ENCODE results near the gene SYT9. TPM values are rescaled to one million over a fixed set of nuclear protein-coding genes. Genes with fewer than 3 reads are reported as not detected.

SYT9 gene
- total RNA-seq, 1 donor from 2014 or later: 5.3 TPM

GRCh38 chr11:7490535-7490934, 238.8 kb downstream of the SYT9 start:
- H3K9me3 Mint-ChIP-seq: no peaks in the 10 kb centered on the region
- Histone ChIP-seq H2AFZ (replicated peaks) (no peak overlapping the region), H3K27me3 (no peaks in the 10 kb centered on the region), H3K4me1 (no peaks in the 10 kb centered on the region), H3K79me2 (ENCODE audit: low read depth) (no peaks in the 10 kb centered on the region), H3F3A (ENCODE audit: low read depth) (no peaks in the 10 kb centered on the region), H3K4me2 (no peak overlapping the region), H3K9ac (no peak overlapping the region), H3K9me3 (ENCODE audit: low read depth) (no peaks in the 10 kb centered on the region), H3K4me3 (no peak overlapping the region), H3K27ac (no peak overlapping the region), H3K36me3 (no peaks in the 10 kb centered on the region), H4K20me1 (ENCODE audit: low read depth) (no peaks in the 10 kb centered on the region)
- TF ChIP-seq CTCF (IDR thresholded peaks at IDR 0.05): no peak
- TF ChIP-seq EZH2 (IDR thresholded peaks at IDR 0.05): no peak
- no peak overlapping the region for H3K4me3 Mint-ChIP-seq
- H3K27me3 Mint-ChIP-seq (ENCODE audit: insufficient read depth, low read depth): peaks cover 4% of the 10 kb centered on the region
- no peaks in the 10 kb centered on the region for H3K36me3 Mint-ChIP-seq
- H3K4me1 Mint-ChIP-seq: peaks cover 8% of the 10 kb centered on the region
- H3K27ac Mint-ChIP-seq: no peak overlapping the region
- DNase-seq (ENCODE audit: low spot score): no peak

- no peak overlapping the region for H3K4me3 ChIP-seq
- H2AFZ ChIP-seq (replicated peaks): no peak overlapping the region
- no peaks in the 10 kb centered on the region for H3K4me1 ChIP-seq
- H3K36me3 ChIP-seq: no peaks in the 10 kb centered on the region
- H4K20me1 ChIP-seq (ENCODE audit: low read depth): no peaks in the 10 kb centered on the region
- H3F3A ChIP-seq (ENCODE audit: low read depth): no peaks in the 10 kb centered on the region
- no peak overlapping the region for H3K27ac ChIP-seq
- H3K4me2 ChIP-seq: no peak overlapping the region
- Mint-ChIP-seq H3K27me3 (ENCODE audit: insufficient read depth, low read depth) (peaks cover 4% of the 10 kb centered on the region), H3K4me3 (no peak overlapping the region), H3K27ac (no peak overlapping the region), H3K4me1 (peaks cover 8% of the 10 kb centered on the region), H3K9me3 (no peaks in the 10 kb centered on the region), H3K36me3 (no peaks in the 10 kb centered on the region)
- H3K9me3 ChIP-seq (ENCODE audit: low read depth): no peaks in the 10 kb centered on the region
- no peak for TF ChIP-seq EZH2phosphoT487 (IDR thresholded peaks at IDR 0.05)
- H3K9ac ChIP-seq: no peak overlapping the region
- no peak for DNase-seq (ENCODE audit: low spot score)
- H3K27me3 ChIP-seq: no peaks in the 10 kb centered on the region
- H3K79me2 ChIP-seq (ENCODE audit: low read depth): no peaks in the 10 kb centered on the region
Observed at GRCh38 chr11:7492253-7492652, 240.5 kb downstream of the SYT9 start.

GRCh38 chr11:7493670-7494069, 242.0 kb downstream of the SYT9 start:
- no peak for TF ChIP-seq EZH2 (IDR thresholded peaks at IDR 0.05)
- TF ChIP-seq EZH2phosphoT487 (IDR thresholded peaks at IDR 0.05): no peak
- TF ChIP-seq CTCF (IDR thresholded peaks at IDR 0.05): no peak
- Histone ChIP-seq H4K20me1 (ENCODE audit: low read depth) (no peaks in the 10 kb centered on the region), H3K9me3 (ENCODE audit: low read depth) (no peaks in the 10 kb centered on the region), H3K9ac (no peak overlapping the region), H3K27me3 (no peaks in the 10 kb centered on the region), H3K27ac (no peak overlapping the region), H3K4me2 (no peak overlapping the region), H2AFZ (replicated peaks) (no peak overlapping the region), H3K79me2 (ENCODE audit: low read depth) (no peaks in the 10 kb centered on the region), H3F3A (ENCODE audit: low read depth) (no peaks in the 10 kb centered on the region), H3K4me1 (no peaks in the 10 kb centered on the region), H3K4me3 (no peak overlapping the region), H3K36me3 (no peaks in the 10 kb centered on the region)
- no peaks in the 10 kb centered on the region for H3K36me3 Mint-ChIP-seq
- H3K9me3 Mint-ChIP-seq: no peaks in the 10 kb centered on the region
- peaks cover 8% of the 10 kb centered on the region for H3K4me1 Mint-ChIP-seq
- H3K27me3 Mint-ChIP-seq (ENCODE audit: insufficient read depth, low read depth): peaks cover 4% of the 10 kb centered on the region
- DNase-seq (ENCODE audit: low spot score): no peak
- H3K27ac Mint-ChIP-seq: no peak overlapping the region
- H3K4me3 Mint-ChIP-seq: no peak overlapping the region

DNA sequence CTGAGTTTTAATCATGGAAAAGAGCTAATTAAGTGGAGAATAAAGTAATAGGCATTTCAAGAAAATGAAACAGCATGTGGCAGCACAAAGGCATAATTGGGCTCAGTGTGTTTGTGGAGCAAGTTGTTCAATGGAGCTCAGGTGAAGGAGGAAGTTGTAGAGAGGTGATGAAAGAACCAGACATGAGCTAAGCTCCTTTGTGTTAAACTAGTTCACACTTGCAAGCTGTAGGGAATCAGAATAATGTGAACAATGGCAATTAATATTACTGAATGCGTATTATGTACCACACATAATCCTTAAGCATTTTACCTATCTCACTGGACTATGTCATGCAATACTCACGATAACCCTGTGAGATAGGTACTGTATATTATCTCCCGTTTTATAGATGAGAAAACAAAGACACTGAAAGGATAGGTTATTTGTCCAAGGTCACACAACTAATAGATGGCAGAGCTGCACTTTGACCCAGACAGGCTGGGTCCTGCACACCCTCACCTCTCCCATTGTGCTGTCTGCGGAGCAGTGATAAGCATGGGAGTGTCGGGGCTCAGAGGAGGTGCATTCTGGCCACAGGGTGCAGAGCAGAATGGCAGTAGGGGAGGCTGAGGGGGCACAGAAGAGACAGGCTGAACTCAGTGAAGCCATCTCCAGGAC, 242.5 kb downstream of the SYT9 start:
- TF ChIP-seq EZH2phosphoT487 (IDR thresholded peaks at IDR 0.05): no peak
- TF ChIP-seq CTCF (IDR thresholded peaks at IDR 0.05): no peak
- TF ChIP-seq EZH2 (IDR thresholded peaks at IDR 0.05): no peak
- Mint-ChIP-seq H3K4me3 (no peak overlapping the region), H3K4me1 (peaks cover 8% of the 10 kb centered on the region), H3K27me3 (ENCODE audit: insufficient read depth, low read depth) (peaks cover 4% of the 10 kb centered on the region), H3K36me3 (no peaks in the 10 kb centered on the region), H3K27ac (no peak overlapping the region), H3K9me3 (no peaks in the 10 kb centered on the region)
- no peaks in the 10 kb centered on the region for H3K27me3 ChIP-seq
- H3K36me3 ChIP-seq: no peaks in the 10 kb centered on the region
- H3K4me3 ChIP-seq: no peak overlapping the region
- no peak for DNase-seq (ENCODE audit: low spot score)
- H3K27ac ChIP-seq: no peak overlapping the region
- H3K9me3 ChIP-seq (ENCODE audit: low read depth): no peaks in the 10 kb centered on the region
- no peak overlapping the region for H3K4me2 ChIP-seq
- H3K4me1 ChIP-seq: peaks cover 5% of the 10 kb centered on the region
- no peak overlapping the region for H2AFZ ChIP-seq (replicated peaks)
- no peaks in the 10 kb centered on the region for H4K20me1 ChIP-seq (ENCODE audit: low read depth)
- no peaks in the 10 kb centered on the region for H3F3A ChIP-seq (ENCODE audit: low read depth)
- no peaks in the 10 kb centered on the region for H3K79me2 ChIP-seq (ENCODE audit: low read depth)
- H3K9ac ChIP-seq: no peak overlapping the region
